Measurements from ENCODE around the gene MICAL2. TPM values are rescaled to one million over a fixed set of nuclear protein-coding genes. Genes with fewer than 3 reads are reported as not detected.

The MICAL2 gene
- total RNA-seq, 6 experiments from 2014 or later: 17.0 to 50.7 (median 35.9) TPM

GRCh38 chr11:12126344-12127019 lies 16.1 kb downstream of the MICAL2 start:
- ATAC-seq (no peak), DNase-seq (no peak)
- TF ChIP-seq POLR2A (IDR thresholded peaks at IDR 0.05) (no peak), CTCF (IDR thresholded peaks at IDR 0.05) (no peak)
- Histone ChIP-seq H3K4me3 (no peak overlapping the region), H3K4me1 (peaks cover 0 to 3% (median 0%) of the 10 kb centered on the region in 4 donors), H3K36me3 (no peaks in the 10 kb centered on the region), H3K27ac (no peak overlapping the region), H3K27me3 (no peaks in the 10 kb centered on the region), H3K9me3 (no peaks in the 10 kb centered on the region)
- 46% methylated on average over 4 of the region's 4 CpGs for WGBS (ENCODE audit: insufficient coverage, low coverage, low lambda C conversion rate, missing lambda C conversion rate)
- intact Hi-C loops (cut with DNase I): no loop called here

DNA sequence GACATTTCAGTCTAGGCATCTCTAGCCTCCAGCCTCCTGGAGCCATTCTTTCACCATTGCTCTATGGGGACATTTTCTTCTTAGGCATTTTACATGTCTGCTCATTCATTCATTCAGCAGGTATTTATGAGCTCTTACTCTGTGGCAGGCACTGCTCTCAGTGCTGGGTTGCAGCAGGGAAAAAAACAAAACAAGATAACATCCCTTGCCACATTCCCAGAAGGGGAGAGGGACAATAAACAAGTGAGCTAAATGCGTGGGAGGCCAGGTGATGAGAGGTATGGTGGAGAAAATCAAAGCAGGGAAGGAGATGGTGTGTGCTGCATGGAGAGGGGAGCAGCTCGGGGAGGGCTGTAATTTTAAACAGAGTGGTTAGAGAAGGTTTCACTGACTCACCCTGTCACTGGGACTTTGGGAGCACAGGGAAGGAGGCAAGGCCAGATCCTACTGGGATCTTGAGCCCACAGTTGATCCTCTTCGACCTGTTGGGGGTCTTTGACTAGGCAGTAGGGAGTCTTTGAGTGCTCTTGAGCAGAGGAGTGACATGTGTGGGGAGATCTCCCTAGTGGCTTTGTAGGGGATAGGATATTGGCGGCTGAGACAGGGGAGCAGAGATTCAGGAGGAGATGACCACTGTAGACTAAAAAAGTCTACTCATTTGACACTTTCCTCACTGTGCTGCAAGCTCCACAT lies 17.0 kb downstream of the MICAL2 start:
- Histone ChIP-seq H3K4me1 (peaks cover 0 to 3% (median 0%) of the 10 kb centered on the region in 4 donors), H3K27me3 (no peaks in the 10 kb centered on the region)
- intact Hi-C loops (cut with DNase I): no loop called here

GRCh38 chr11:12128301-12128751 lies 17.9 kb downstream of the MICAL2 start:
- Histone ChIP-seq H3K36me3 (no peaks in the 10 kb centered on the region), H3K27ac (no peak overlapping the region), H3K4me1 (peaks cover 0 to 3% (median 0%) of the 10 kb centered on the region in 4 donors), H3K27me3 (no peaks in the 10 kb centered on the region), H3K4me3 (no peak overlapping the region), H3K9me3 (no peaks in the 10 kb centered on the region)
- WGBS (ENCODE audit: insufficient coverage, low coverage, low lambda C conversion rate, missing lambda C conversion rate): 100% methylated on average over 1 of the region's 1 CpG
- TF ChIP-seq POLR2A (IDR thresholded peaks at IDR 0.05) (no peak), CTCF (IDR thresholded peaks at IDR 0.05) (no peak)
- intact Hi-C loops (cut with DNase I): no loop called here
- ATAC-seq: no peak
- DNase-seq: no peak

More for the DNA sequence above, 17.0 kb downstream of the MICAL2 start:
- no peak for TF ChIP-seq POLR2A (IDR thresholded peaks at IDR 0.05)
- TF ChIP-seq CTCF (IDR thresholded peaks at IDR 0.05): no peak
- DNase-seq (no peak), ATAC-seq (no peak)
- H3K27ac ChIP-seq: no peak overlapping the region
- no peaks in the 10 kb centered on the region for H3K9me3 ChIP-seq
- no peaks in the 10 kb centered on the region for H3K36me3 ChIP-seq
- 76% methylated on average over 2 of the region's 4 CpGs for WGBS (ENCODE audit: insufficient coverage, low coverage, low lambda C conversion rate, missing lambda C conversion rate)
- no peak overlapping the region for H3K4me3 ChIP-seq

DNA sequence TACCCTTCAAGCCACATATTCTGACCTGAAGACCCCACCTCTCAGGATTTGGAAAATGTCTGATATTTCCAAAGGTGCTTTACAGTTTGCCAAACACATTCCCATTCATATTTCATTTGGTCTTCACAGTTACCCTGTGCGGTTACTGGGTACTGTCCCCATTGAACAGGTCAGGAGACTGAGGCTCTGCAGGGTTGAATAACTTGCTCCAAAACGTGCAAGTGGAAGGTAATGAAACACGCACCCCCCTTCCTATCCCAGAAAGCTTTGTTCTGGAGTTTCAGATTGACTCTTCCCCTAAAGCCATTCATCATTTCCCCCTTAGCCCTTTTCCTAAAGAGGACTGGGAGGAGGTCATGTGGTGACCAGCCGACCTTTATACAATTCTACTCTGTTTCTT lies 18.8 kb downstream of the MICAL2 start:
- Histone ChIP-seq H3K4me1 (no peaks in the 10 kb centered on the region), H3K36me3 (no peaks in the 10 kb centered on the region), H3K9me3 (no peaks in the 10 kb centered on the region), H3K4me3 (no peak overlapping the region), H3K27me3 (no peaks in the 10 kb centered on the region), H3K27ac (no peak overlapping the region)
- TF ChIP-seq POLR2A (IDR thresholded peaks at IDR 0.05): no peak
- no peak for TF ChIP-seq CTCF (IDR thresholded peaks at IDR 0.05)
- ATAC-seq (no peak), DNase-seq (no peak)
- intact Hi-C loops (cut with DNase I): no loop called here
- WGBS (ENCODE audit: insufficient coverage, low coverage, low lambda C conversion rate, missing lambda C conversion rate): 83% methylated on average over 4 of the region's 4 CpGs
